ENCODE results near the gene SLC1A1. TPM values are rescaled to one million over a fixed set of nuclear protein-coding genes. Genes with fewer than 3 reads are reported as not detected.

The SLC1A1 gene
- total RNA-seq, 1 donor from 2014 or later = not detected

- intact Hi-C loops (cut with micrococcal nuclease) = no loop called here
- Mint-ChIP-seq H3K36me3 (ENCODE audit: low read depth) (no peaks in the 10 kb centered on the region), H3K27ac (no peak overlapping the region), H3K4me1 (ENCODE audit: low read depth) (peaks cover 6% of the 10 kb centered on the region), H3K9me3 (no peaks in the 10 kb centered on the region), H3K4me3 (ENCODE audit: low read depth) (no peak overlapping the region), H3K27me3 (ENCODE audit: low read depth) (no peaks in the 10 kb centered on the region)
- DNase-seq (ENCODE audit: low spot score) = no peak
Measured at GRCh38 chr9:4553951-4554381, 63.7 kb downstream of the SLC1A1 start.

- DNase-seq (ENCODE audit: low spot score) = no peak
- Mint-ChIP-seq H3K27ac (no peak overlapping the region), H3K27me3 (ENCODE audit: low read depth) (no peaks in the 10 kb centered on the region)
Measured at GRCh38 chr9:4555236-4555635, 65.0 kb downstream of the SLC1A1 start.

GRCh38 chr9:4558371-4558998 lies 68.2 kb downstream of the SLC1A1 start:
- Mint-ChIP-seq H3K36me3 (ENCODE audit: low read depth) (no peaks in the 10 kb centered on the region), H3K4me3 (ENCODE audit: low read depth) (no peak overlapping the region), H3K9me3 (no peaks in the 10 kb centered on the region), H3K27ac (no peak overlapping the region), H3K4me1 (ENCODE audit: low read depth) (no peaks in the 10 kb centered on the region), H3K27me3 (ENCODE audit: low read depth) (no peaks in the 10 kb centered on the region)
- intact Hi-C loops (cut with micrococcal nuclease) = no loop called here
- no peak for DNase-seq (ENCODE audit: low spot score)

More at GRCh38 chr9:4555236-4555635, 65.0 kb downstream of the SLC1A1 start:
- H3K9me3 Mint-ChIP-seq = no peaks in the 10 kb centered on the region
- H3K4me1 Mint-ChIP-seq (ENCODE audit: low read depth) = peaks cover 6% of the 10 kb centered on the region
- H3K4me3 Mint-ChIP-seq (ENCODE audit: low read depth) = no peak overlapping the region
- H3K36me3 Mint-ChIP-seq (ENCODE audit: low read depth) = no peaks in the 10 kb centered on the region
- intact Hi-C loops (cut with micrococcal nuclease) = no loop called here

- intact Hi-C loops (cut with micrococcal nuclease) = no loop called here
- Mint-ChIP-seq H3K27me3 (ENCODE audit: low read depth) (no peaks in the 10 kb centered on the region), H3K27ac (no peak overlapping the region), H3K4me1 (ENCODE audit: low read depth) (no peaks in the 10 kb centered on the region), H3K36me3 (ENCODE audit: low read depth) (no peaks in the 10 kb centered on the region), H3K4me3 (ENCODE audit: low read depth) (no peak overlapping the region), H3K9me3 (no peaks in the 10 kb centered on the region)
- DNase-seq (ENCODE audit: low spot score) = no peak
Measured at GRCh38 chr9:4559261-4560182, 69.3 kb downstream of the SLC1A1 start.

- intact Hi-C loops (cut with micrococcal nuclease) = no loop called here
- Mint-ChIP-seq H3K27me3 (ENCODE audit: low read depth) (no peaks in the 10 kb centered on the region), H3K27ac (no peak overlapping the region), H3K4me1 (ENCODE audit: low read depth) (no peaks in the 10 kb centered on the region), H3K36me3 (ENCODE audit: low read depth) (no peaks in the 10 kb centered on the region), H3K4me3 (ENCODE audit: low read depth) (no peak overlapping the region), H3K9me3 (no peaks in the 10 kb centered on the region)
- no peak for DNase-seq (ENCODE audit: low spot score)
Measured at GRCh38 chr9:4563105-4563504, 72.8 kb downstream of the SLC1A1 start.

GRCh38 chr9:4566806-4567205 lies 76.5 kb downstream of the SLC1A1 start:
- H3K27me3 Mint-ChIP-seq (ENCODE audit: low read depth) = no peaks in the 10 kb centered on the region
- H3K4me1 Mint-ChIP-seq (ENCODE audit: low read depth) = no peaks in the 10 kb centered on the region
- intact Hi-C loops (cut with micrococcal nuclease) = no loop called here
- no peaks in the 10 kb centered on the region for H3K9me3 Mint-ChIP-seq
- no peak for DNase-seq (ENCODE audit: low spot score)
- H3K4me3 Mint-ChIP-seq (ENCODE audit: low read depth) = no peak overlapping the region
- H3K27ac Mint-ChIP-seq = no peak overlapping the region
- no peaks in the 10 kb centered on the region for H3K36me3 Mint-ChIP-seq (ENCODE audit: low read depth)

GRCh38 chr9:4567601-4568000 lies 77.3 kb downstream of the SLC1A1 start:
- no peak overlapping the region for H3K27ac Mint-ChIP-seq
- no peak overlapping the region for H3K4me3 Mint-ChIP-seq (ENCODE audit: low read depth)
- DNase-seq (ENCODE audit: low spot score) = no peak
- H3K36me3 Mint-ChIP-seq (ENCODE audit: low read depth) = no peaks in the 10 kb centered on the region
- intact Hi-C loops (cut with micrococcal nuclease) = no loop called here
- no peaks in the 10 kb centered on the region for H3K9me3 Mint-ChIP-seq
- H3K4me1 Mint-ChIP-seq (ENCODE audit: low read depth) = peaks cover 8% of the 10 kb centered on the region
- H3K27me3 Mint-ChIP-seq (ENCODE audit: low read depth) = no peaks in the 10 kb centered on the region

GRCh38 chr9:4569101-4569500 lies 78.8 kb downstream of the SLC1A1 start:
- no peak for DNase-seq (ENCODE audit: low spot score)

GRCh38 chr9:4572184-4572826 lies 82.0 kb downstream of the SLC1A1 start:
- H3K27ac Mint-ChIP-seq = no peak overlapping the region
- no peak for DNase-seq (ENCODE audit: low spot score)
- H3K9me3 Mint-ChIP-seq = no peaks in the 10 kb centered on the region
- intact Hi-C loops (cut with micrococcal nuclease) = no loop called here
- no peaks in the 10 kb centered on the region for H3K27me3 Mint-ChIP-seq (ENCODE audit: low read depth)
- no peaks in the 10 kb centered on the region for H3K36me3 Mint-ChIP-seq (ENCODE audit: low read depth)
- H3K4me3 Mint-ChIP-seq (ENCODE audit: low read depth) = no peak overlapping the region
- H3K4me1 Mint-ChIP-seq (ENCODE audit: low read depth) = peaks cover 26% of the 10 kb centered on the region

More at GRCh38 chr9:4569101-4569500, 78.8 kb downstream of the SLC1A1 start:
- Mint-ChIP-seq H3K36me3 (ENCODE audit: low read depth) (no peaks in the 10 kb centered on the region), H3K27me3 (ENCODE audit: low read depth) (no peaks in the 10 kb centered on the region), H3K4me1 (ENCODE audit: low read depth) (peaks cover 19% of the 10 kb centered on the region), H3K27ac (no peak overlapping the region), H3K4me3 (ENCODE audit: low read depth) (no peak overlapping the region), H3K9me3 (no peaks in the 10 kb centered on the region)
- intact Hi-C loops (cut with micrococcal nuclease) = no loop called here

GRCh38 chr9:4573176-4573575 lies 82.9 kb downstream of the SLC1A1 start:
- Mint-ChIP-seq H3K4me1 (ENCODE audit: low read depth) (peaks cover 26% of the 10 kb centered on the region), H3K4me3 (ENCODE audit: low read depth) (no peak overlapping the region), H3K27me3 (ENCODE audit: low read depth) (no peaks in the 10 kb centered on the region), H3K9me3 (no peaks in the 10 kb centered on the region), H3K36me3 (ENCODE audit: low read depth) (no peaks in the 10 kb centered on the region), H3K27ac (no peak overlapping the region)
- intact Hi-C loops (cut with micrococcal nuclease) = no loop called here
- no peak for DNase-seq (ENCODE audit: low spot score)

- no peaks in the 10 kb centered on the region for H3K27me3 Mint-ChIP-seq (ENCODE audit: low read depth)
Measured at GRCh38 chr9:4573634-4574389, 83.5 kb downstream of the SLC1A1 start.

GRCh38 chr9:4574657-4575243 lies 84.5 kb downstream of the SLC1A1 start:
- no peak for DNase-seq (ENCODE audit: low spot score)
- Mint-ChIP-seq H3K9me3 (no peaks in the 10 kb centered on the region), H3K4me1 (ENCODE audit: low read depth) (peaks cover 26% of the 10 kb centered on the region), H3K27me3 (ENCODE audit: low read depth) (no peaks in the 10 kb centered on the region), H3K36me3 (ENCODE audit: low read depth) (no peaks in the 10 kb centered on the region), H3K27ac (no peak overlapping the region), H3K4me3 (ENCODE audit: low read depth) (no peak overlapping the region)
- intact Hi-C loops (cut with micrococcal nuclease) = no loop called here

More at GRCh38 chr9:4573634-4574389, 83.5 kb downstream of the SLC1A1 start:
- intact Hi-C loops (cut with micrococcal nuclease) = no loop called here
- no peaks in the 10 kb centered on the region for H3K9me3 Mint-ChIP-seq
- no peaks in the 10 kb centered on the region for H3K36me3 Mint-ChIP-seq (ENCODE audit: low read depth)
- no peak overlapping the region for H3K27ac Mint-ChIP-seq
- H3K4me1 Mint-ChIP-seq (ENCODE audit: low read depth) = peaks cover 26% of the 10 kb centered on the region
- DNase-seq (ENCODE audit: low spot score) = no peak
- H3K4me3 Mint-ChIP-seq (ENCODE audit: low read depth) = no peak overlapping the region
